Suprapubic skin (tissue), 4 donors: Measurements from ENCODE around the gene ARHGAP30. TPM values are rescaled to one million over a fixed set of nuclear protein-coding genes. Genes with fewer than 3 reads are reported as not detected.

Experiments used
- DNase-seq, 2 donors: peaks; one replicate each; pipeline ENCODE4 v3.0.0-alpha.2; 2019; ENCODE audit warnings: low spot score in 2 of 2
- H3K27ac ChIP-seq: fragments of 200-600 bp; sonication (generic); one replicate; pipeline ENCODE4 v1.5.1; 2019
- H3K27me3 ChIP-seq: fragments of 200-600 bp; sonication (generic); one replicate; pipeline ENCODE4 v1.5.1; 2019
- H3K36me3 ChIP-seq: fragments of 200-600 bp; sonication (generic); one replicate; pipeline ENCODE4 v1.5.1; 2019
- H3K4me1 ChIP-seq: fragments of 200-600 bp; sonication (generic); one replicate; pipeline ENCODE4 v1.5.1; 2019
- H3K4me3 ChIP-seq: fragments of 200-600 bp; sonication (generic); one replicate; pipeline ENCODE4 v1.5.1; 2019; ENCODE audit warnings: mild to moderate bottlenecking
- H3K9me3 ChIP-seq: fragments of 200-600 bp; sonication (generic); one replicate; pipeline ENCODE4 v1.5.1; 2019
- EP300 ChIP-seq: sonication (generic); formaldehyde crosslinking; IDR thresholded peaks from one replicate; pipeline ENCODE4 v1.6.1; 2017; ENCODE audit warnings: antibody characterized with exemption
- POLR2A ChIP-seq, 2 donors: fragments of 450-650 bp; IDR thresholded peaks; one replicate each; pipeline ENCODE4 v1.6.1; 2017; ENCODE audit warnings: antibody characterized with exemption in 2 of 2, mild to moderate bottlenecking in 2 of 2, moderate library complexity in 2 of 2
- POLR2AphosphoS5 ChIP-seq, 3 donors: sonication (generic); formaldehyde crosslinking; IDR thresholded peaks; one replicate each; pipeline ENCODE4 v1.6.1; 2017; ENCODE audit warnings: antibody characterized with exemption in 3 of 3
- WGBS: methylation state at CpG from one replicate; pipeline ENCODE4 v1.1.5; 2018; 5-methylcytosine and 5-hydroxymethylcytosine counted together
- total RNA-seq, 4 donors: library from RNA; depleted of rRNA; stranded (reverse); fragments of >200 nt; gene quantifications; one replicate each; pipeline ENCODE4 v1.1.0, GENCODE V29; 2016
- TF ChIP-seq, protein P1 (sequence below), 2 donors: fragments of 200-600 bp in 1 of 2; fragments of 450-650 bp in 1 of 2; sonication (generic) in 1 of 2; IDR thresholded peaks; one replicate each; pipeline ENCODE4 v1.5.1; 2016 to 2019; ENCODE audit warnings: antibody characterized with exemption in 2 of 2, mild to moderate bottlenecking in 1 of 2, moderate library complexity in 1 of 2

ARHGAP30 gene
- total RNA-seq, 4 donors from 2014 or later = 12.3 to 46.2 (median 14.5) TPM

DNA sequence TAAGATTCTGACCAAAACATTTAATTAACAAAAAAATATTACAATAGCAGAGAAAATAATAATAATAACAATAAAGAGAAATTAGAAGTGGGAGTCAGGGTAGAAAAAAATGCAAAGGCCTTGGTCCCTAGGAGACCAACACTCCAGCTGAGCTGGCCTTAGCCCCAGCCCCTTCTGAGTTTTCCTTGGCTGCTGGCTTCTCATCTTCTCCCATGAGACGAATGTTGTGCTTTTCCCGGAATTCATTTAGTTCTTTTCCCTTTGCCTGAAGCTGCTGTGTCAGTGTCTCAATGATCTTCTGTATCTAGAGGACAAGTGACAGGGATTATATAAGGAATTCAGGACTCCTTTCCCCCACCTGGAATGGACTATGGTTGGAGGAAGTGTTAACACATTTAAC is 30.9 kb upstream of the ARHGAP30 start:
- Histone ChIP-seq H3K27ac (no peak overlapping the region), H3K27me3 (no peaks in the 10 kb centered on the region), H3K36me3 (peaks cover 19% of the 10 kb centered on the region), H3K9me3 (no peaks in the 10 kb centered on the region), H3K4me3 (no peak overlapping the region), H3K4me1 (peaks cover 33% of the 10 kb centered on the region)
- WGBS = 64% methylated on average over 2 of the region's 2 CpGs
- no peak for DNase-seq
- TF ChIP-seq, protein P1, sequence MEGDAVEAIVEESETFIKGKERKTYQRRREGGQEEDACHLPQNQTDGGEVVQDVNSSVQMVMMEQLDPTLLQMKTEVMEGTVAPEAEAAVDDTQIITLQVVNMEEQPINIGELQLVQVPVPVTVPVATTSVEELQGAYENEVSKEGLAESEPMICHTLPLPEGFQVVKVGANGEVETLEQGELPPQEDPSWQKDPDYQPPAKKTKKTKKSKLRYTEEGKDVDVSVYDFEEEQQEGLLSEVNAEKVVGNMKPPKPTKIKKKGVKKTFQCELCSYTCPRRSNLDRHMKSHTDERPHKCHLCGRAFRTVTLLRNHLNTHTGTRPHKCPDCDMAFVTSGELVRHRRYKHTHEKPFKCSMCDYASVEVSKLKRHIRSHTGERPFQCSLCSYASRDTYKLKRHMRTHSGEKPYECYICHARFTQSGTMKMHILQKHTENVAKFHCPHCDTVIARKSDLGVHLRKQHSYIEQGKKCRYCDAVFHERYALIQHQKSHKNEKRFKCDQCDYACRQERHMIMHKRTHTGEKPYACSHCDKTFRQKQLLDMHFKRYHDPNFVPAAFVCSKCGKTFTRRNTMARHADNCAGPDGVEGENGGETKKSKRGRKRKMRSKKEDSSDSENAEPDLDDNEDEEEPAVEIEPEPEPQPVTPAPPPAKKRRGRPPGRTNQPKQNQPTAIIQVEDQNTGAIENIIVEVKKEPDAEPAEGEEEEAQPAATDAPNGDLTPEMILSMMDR (IDR thresholded peaks at IDR 0.05) = no peak
- no peak for TF ChIP-seq POLR2A (IDR thresholded peaks at IDR 0.05)

DNA sequence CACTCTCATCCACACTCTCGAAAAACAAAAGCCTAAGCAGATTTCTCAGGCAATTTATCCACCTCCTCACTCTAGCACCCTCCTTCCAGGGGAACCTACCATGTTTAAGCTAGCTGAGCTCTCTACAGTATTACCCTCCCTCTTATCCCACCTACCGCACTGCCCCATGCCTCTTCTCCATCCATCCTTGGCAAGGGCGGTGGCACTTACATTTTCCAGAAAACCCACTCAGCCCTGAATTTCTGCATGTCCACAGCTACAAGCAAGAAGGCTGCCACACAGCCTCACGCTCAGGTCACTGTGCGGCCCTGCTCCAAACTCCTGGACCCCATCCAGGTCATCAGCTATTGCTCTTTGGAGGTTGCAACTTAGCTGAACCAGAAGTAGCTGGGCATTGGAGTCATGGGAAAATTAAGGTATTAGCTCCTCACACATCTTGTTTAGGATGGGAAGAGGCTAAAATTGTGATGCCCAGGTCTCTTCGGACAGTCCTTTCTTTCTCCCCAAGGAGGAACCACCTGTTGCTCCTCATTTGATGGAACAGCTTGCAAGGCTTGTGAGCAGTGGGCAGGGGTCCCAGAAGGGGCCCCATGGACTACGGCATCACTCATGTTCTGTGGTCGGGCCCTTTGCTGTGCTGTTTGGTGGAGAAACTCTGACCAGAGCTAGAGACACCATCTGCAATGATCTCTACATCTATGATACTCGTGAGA is 29.6 kb upstream of the ARHGAP30 start:
- Histone ChIP-seq H3K27ac (no peak overlapping the region), H3K4me1 (peaks cover 33% of the 10 kb centered on the region), H3K4me3 (peak overlapping the region; percentile 72), H3K27me3 (no peaks in the 10 kb centered on the region), H3K9me3 (no peaks in the 10 kb centered on the region), H3K36me3 (peaks cover 19% of the 10 kb centered on the region)
- DNase-seq = no peak
- no peak for TF ChIP-seq POLR2AphosphoS5 (IDR thresholded peaks at IDR 0.05)
- TF ChIP-seq, protein P1 (IDR thresholded peaks at IDR 0.05) = no peak
- no peak for TF ChIP-seq EP300
- TF ChIP-seq POLR2A (IDR thresholded peaks at IDR 0.05) = no peak
- 85% methylated on average over 9 of the region's 9 CpGs for WGBS

DNA sequence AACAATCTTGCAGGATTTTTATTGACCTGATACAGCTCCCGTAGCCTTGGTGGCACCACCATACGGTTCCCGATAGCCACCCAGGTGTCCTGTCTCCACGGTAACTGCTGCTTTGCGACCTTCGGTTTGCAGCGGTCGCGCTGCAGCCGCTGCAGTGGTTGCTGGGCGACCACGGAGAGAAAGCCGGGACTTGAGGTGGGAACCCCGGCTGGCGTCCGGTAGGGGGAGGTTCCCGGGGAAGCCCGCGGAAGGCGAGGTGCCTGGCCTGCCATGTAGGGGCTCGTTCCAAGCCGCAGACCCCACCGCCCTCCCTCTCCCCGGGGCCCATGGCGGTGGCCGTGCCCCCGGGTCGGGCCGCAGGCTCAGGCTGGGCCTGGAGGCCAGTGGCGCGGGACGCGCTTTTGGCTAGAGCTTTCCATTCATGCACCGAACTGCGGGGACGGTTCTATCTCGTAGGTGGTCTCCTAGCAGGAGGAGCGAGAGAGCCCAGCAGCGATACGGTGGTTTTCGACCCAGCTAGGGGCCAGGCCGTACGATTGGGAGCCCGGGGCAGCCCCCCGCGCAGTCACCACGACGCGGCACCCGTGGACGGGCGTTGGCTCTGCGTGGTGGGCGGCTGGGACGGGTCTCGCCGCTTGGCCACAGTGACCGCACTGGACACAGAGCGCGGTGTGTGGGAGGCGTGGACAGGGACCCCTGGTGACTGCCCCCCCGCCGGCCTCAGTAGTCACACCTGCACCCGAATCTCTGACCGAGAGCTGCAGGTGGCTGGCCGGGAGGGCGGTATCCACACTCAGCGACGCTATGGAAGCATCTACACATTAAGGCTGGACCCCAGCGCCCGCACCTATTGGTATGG is 28.7 kb upstream of the ARHGAP30 start, which contains the start of gene KLHDC9:
TSS of gene KLHDC9 (plus strand) at position 152 of the 859 bp plus-strand sequence. CDS start at position 327, 175 bp downstream.
- Histone ChIP-seq H3K36me3 (peaks cover 19% of the 10 kb centered on the region), H3K4me1 (peaks cover 33% of the 10 kb centered on the region), H3K27me3 (no peaks in the 10 kb centered on the region), H3K27ac (peak within 1 kb of the TSS; percentile 39), H3K4me3 (peak within 1 kb of the TSS; percentile 72), H3K9me3 (no peaks in the 10 kb centered on the region)
- WGBS = 16% methylated on average over 37 of the region's 71 CpGs
- no peak for TF ChIP-seq POLR2AphosphoS5 (IDR thresholded peaks at IDR 0.05)
- no peak for TF ChIP-seq POLR2A (IDR thresholded peaks at IDR 0.05)
- TF ChIP-seq, protein P1 (IDR thresholded peaks at IDR 0.05) = peak in 1 of 2 donors; percentile 11
- DNase-seq = no peak

DNA sequence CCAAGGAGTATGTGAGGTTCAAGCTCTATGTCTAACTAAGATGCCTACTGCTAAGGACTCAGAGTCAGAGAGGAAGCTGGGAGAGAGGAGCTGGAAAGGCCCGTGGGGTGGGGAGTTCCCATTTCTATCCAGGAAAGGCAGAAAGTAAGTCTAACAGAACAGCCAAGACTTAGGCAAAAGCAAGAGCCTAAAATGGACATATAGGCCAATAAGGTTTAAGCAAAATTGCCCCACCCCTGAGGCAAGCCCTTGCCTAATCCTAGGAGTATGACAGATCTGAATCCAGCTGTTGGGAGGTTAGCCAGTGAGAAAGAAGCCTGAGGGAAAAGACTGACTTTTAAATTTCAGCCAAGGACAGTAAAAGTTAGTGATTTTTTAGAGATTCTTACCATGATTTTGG is 26.8 kb upstream of the ARHGAP30 start:
- Histone ChIP-seq H3K4me1 (peaks cover 40% of the 10 kb centered on the region), H3K36me3 (peaks cover 12% of the 10 kb centered on the region), H3K27ac (peak overlapping the region; percentile 23), H3K27me3 (no peaks in the 10 kb centered on the region), H3K9me3 (no peaks in the 10 kb centered on the region), H3K4me3 (no peak overlapping the region)
- WGBS = 7% methylated on average over 1 of the region's 1 CpG
- TF ChIP-seq, protein P1 (IDR thresholded peaks at IDR 0.05) = no peak
- peak in 1 of 3 donors; percentile 25 for TF ChIP-seq POLR2AphosphoS5 (IDR thresholded peaks at IDR 0.05)
- no peak for TF ChIP-seq POLR2A (IDR thresholded peaks at IDR 0.05)
- DNase-seq = no peak

DNA sequence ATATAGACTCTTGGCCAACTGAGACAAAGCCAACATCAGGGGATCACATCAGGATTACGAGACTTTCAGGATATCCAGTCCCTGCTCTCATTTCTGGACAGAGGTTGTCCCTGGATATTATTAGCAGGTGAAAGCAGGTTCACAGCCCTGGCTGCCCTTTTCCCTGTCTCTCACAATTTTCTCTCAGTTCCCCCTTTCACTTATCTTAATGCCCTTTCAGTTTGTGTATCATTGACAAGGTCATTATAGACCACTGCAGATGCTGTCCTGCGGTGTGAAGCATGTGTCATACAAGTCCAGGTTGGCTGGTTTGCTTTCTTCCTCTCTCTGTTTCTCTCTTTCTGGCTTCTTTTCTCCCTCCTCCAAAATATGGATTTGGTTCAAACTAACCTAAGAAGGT is 26.3 kb upstream of the ARHGAP30 start:
- Histone ChIP-seq H3K9me3 (no peaks in the 10 kb centered on the region), H3K4me3 (no peak overlapping the region), H3K27me3 (no peaks in the 10 kb centered on the region), H3K4me1 (peaks cover 46% of the 10 kb centered on the region), H3K27ac (peak overlapping the region; percentile 23), H3K36me3 (peaks cover 7% of the 10 kb centered on the region)
- WGBS = 88% methylated on average over 2 of the region's 2 CpGs
- TF ChIP-seq POLR2AphosphoS5 (IDR thresholded peaks at IDR 0.05) (no peak), POLR2A (IDR thresholded peaks at IDR 0.05) (no peak)
- DNase-seq = no peak
